GM12874 (cell line): ENCODE results near the gene TLCD3A.

Experiments used
- TF ChIP-seq, protein P1 (sequence below): IDR thresholded peaks from 2 replicates; pipeline ENCODE4 v1.5.1; 2011; ENCODE audit warnings: low read depth, mild to moderate bottlenecking, control low read depth, low read length, moderate library complexity; ENCODE audit not compliant: insufficient read depth

Gene TLCD3A

DNA sequence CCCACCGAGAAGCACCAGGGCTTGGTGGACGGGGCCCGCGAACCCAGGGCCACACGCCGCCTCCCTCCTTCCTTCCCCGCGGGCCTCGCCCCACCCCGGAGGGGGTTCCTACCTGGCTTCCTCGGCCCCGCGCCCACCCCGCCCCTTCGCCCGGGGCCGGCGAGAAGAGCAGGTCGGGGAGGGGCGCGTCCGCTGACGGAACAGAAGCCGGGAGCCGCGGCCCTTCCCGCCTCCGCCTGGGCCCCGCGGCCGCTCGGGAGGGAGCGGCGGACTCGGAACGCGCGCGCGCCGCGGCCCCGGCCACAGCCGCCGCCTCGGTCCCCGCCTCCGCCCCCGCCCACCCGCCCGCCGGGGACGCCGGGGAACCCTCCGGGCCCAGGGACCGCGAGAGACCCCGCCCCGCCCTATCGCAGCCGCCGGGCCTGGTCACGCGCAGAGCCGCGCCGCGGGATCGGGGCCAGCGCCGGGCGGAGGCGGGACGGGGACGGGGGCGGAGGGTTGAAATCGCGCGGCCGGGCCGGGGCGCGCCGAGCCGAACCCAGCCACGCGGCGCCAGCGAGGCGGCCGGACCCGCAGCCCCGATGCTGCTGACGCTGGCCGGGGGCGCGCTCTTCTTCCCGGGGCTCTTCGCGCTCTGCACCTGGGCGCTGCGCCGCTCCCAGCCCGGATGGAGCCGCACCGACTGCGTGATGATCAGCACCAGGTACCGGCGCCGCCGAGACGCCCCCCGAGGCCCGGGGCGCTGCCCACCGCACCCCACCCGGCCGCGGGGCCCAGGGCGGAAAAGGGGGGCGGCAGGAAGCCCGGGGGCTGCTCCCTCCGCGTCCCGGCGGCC lies at the start of gene TLCD3A:
TLCD3A (plus strand) TSS at position 530 of the 835 bp plus-strand sequence; CDS start at position 582, 52 bp downstream.
- TF ChIP-seq, protein P1, sequence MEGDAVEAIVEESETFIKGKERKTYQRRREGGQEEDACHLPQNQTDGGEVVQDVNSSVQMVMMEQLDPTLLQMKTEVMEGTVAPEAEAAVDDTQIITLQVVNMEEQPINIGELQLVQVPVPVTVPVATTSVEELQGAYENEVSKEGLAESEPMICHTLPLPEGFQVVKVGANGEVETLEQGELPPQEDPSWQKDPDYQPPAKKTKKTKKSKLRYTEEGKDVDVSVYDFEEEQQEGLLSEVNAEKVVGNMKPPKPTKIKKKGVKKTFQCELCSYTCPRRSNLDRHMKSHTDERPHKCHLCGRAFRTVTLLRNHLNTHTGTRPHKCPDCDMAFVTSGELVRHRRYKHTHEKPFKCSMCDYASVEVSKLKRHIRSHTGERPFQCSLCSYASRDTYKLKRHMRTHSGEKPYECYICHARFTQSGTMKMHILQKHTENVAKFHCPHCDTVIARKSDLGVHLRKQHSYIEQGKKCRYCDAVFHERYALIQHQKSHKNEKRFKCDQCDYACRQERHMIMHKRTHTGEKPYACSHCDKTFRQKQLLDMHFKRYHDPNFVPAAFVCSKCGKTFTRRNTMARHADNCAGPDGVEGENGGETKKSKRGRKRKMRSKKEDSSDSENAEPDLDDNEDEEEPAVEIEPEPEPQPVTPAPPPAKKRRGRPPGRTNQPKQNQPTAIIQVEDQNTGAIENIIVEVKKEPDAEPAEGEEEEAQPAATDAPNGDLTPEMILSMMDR = no peak

DNA sequence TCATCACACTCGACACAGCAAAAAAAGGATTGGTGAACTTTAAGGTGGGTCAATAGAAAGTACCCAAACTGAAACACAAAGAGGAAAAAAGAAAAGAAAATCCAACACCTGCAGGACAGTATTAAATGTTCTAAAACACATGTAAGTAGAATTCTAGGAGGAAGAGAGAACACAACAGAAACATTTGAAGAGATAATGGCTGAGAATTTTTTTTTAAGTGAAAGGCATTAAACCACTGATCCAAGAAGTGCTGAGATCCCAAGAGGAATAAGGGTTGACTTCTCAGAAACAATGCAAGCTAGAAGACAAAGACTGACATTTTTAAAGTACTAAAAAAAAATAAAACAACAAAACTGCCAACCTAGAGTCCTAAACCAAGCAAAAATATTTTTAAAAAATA lies 49.4 kb upstream of the TLCD3A start:
- TF ChIP-seq, protein P1 = no peak

DNA sequence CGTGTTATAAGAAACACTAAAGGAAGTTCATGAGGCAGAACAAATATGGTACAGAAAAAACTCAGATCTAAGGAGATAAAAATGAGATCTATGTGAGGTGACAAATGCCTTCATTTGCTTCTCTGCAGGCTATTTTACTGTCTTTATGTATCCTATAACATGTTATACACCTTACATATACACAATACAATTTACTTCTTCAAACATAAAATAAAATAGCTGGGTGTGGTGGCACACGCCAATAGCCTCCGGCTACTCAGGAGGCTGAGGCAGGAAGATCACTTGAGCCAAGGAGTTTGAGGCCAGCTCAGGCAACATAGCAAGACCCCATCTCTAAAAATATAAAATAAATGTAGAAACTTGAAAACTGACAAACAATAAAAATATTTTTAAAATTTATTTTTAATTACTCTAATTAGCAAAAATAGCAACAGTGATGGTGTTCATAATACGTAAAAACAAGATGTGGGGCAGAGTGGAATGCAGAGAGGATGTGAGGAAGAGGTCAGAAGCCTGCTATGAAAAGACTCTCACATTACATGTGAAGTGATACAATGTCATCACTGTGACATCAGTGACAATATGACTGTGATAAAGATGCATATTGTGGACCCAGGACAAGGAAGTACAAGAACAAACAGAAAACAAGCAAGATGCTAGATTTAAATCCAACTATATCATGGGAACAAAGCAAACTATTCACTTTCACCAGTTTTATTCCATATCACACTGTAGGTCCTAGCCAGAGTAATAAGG lies 48.7 kb upstream of the TLCD3A start:
- TF ChIP-seq, protein P1 = no peak

DNA sequence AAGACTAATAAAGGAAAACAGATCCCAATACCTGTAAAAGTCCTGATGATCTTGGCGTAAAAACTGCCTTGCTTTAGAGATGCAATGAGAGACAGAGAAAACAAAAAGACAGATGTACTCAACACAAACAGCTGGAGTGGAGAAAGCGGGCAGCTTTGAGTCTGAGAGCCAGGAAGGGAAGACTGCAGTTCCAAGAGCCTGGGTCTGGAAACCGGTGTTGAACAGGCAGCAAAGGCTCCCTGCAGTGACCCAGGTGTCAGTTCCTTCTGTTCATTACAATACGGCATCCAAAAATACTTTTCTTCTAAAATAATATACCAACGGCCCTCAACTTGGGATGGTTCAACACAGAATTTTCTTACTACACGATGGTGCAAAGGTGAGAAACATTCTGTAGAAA lies 47.4 kb upstream of the TLCD3A start:
- TF ChIP-seq, protein P1 = no peak

DNA sequence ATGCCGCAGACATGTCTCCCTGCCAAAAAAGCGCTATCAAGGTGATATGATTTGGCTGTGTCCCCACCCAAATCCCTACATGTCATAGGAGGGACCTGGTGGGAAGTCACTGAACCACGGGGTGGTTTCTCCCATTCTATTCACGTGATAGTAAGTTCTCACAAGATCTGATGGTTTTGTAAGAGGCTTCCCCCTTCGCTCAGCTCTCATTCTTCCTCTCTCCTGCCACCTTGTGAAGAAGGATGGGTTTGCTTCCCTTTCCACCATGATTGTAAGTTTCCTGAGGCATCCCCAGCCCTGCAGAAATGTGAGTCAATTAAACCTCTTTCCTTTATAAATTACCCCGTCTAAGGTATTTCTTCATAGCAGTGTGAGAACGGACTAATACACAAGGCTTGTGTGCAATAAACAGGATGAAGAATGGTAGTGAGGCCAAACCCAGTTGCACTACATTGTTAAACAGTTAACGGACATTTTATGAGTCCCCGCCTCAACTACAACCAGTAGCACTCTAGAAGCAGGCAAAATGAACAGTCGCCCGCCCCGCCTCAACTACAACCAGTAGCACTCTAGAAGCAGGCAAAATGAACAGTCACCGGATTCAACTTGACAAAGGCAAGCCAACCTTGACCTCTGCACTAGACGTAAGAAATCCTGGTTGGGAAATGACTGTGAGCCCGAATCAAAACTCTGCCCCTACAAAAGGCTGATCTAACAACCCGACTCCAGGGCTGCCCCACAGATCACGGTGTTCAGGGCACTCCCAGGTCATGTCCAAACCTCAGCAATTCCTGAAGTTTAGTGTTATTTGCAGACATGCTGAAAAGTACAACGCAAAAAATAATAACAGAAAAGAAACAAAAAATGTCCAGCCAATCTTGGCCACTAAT lies 44.1 kb upstream of the TLCD3A start:
- TF ChIP-seq, protein P1 = no peak

DNA sequence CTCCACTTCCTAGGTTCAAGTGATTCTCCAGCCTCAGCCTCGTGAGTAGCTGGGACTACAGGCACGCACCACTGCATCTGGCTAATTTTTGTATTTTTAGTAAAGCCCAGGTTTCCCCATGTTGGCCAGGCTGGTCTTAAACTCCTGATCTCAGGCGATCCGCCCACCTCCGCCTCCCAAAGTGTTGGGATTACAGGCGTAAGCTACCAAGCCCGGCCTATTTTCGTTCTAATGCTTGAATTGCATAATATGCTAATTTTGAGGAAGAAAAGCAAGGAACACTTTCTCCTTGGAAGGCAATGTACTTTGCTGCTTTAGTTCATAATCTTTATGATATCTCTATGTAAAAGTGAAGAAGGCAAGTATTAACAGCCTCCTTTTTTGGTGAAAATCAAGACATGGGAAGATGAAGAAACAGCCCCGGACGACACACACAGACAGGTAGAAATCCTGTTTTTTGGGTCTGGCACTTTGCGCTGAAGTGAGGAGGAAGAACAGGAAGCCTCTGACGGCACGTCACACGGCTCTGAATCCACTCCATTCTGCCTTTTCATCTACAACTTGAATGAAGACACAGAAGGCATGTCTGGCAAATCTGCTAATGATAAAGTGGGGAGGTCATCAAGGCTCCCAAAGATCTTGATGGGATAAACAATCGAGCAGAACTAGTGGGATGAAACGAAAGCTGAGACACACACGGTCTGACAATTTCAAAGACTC lies 42.7 kb upstream of the TLCD3A start:
- TF ChIP-seq, protein P1 = no peak
